Subcutaneous adipose tissue (tissue), 4 donors: ENCODE results near the gene SMG6. TPM values are rescaled to one million over a fixed set of nuclear protein-coding genes. Genes with fewer than 3 reads are reported as not detected.

Source experiments
- total RNA-seq, 4 donors: library from RNA; depleted of rRNA; stranded (reverse); fragments of >200 nt; gene quantifications; one replicate each; pipeline ENCODE4 v1.1.0, GENCODE V29; 2016
- TF ChIP-seq, protein P1 (sequence below): fragments of 450-650 bp; IDR thresholded peaks from one replicate; pipeline ENCODE4 v1.5.1; 2016; ENCODE audit warnings: low read depth, mild to moderate bottlenecking, control low read depth, antibody characterized with exemption, moderate library complexity

Gene SMG6
- total RNA-seq, 4 donors from 2014 or later, result 14.5 to 50.7 (median 19.4) TPM

DNA sequence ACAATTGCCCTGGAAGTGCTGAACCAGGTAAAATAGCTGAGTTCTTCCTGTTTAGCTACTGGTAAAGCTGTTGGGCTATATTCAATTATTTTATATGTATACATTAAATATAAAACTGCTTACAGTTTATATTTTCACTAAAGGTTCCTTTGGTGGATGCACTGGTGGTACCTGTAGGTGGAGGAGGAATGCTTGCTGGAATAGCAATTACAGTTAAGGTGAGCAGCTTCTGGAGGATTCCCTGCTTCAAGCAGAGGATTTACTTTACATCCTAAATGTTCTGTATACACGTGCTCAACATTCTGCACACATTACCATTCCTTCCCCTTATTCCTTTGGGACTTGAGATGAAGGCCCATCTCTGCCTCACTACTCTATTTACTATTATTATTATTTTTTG lies 17.8 kb upstream of the SMG6 start:
- TF ChIP-seq, protein P1, sequence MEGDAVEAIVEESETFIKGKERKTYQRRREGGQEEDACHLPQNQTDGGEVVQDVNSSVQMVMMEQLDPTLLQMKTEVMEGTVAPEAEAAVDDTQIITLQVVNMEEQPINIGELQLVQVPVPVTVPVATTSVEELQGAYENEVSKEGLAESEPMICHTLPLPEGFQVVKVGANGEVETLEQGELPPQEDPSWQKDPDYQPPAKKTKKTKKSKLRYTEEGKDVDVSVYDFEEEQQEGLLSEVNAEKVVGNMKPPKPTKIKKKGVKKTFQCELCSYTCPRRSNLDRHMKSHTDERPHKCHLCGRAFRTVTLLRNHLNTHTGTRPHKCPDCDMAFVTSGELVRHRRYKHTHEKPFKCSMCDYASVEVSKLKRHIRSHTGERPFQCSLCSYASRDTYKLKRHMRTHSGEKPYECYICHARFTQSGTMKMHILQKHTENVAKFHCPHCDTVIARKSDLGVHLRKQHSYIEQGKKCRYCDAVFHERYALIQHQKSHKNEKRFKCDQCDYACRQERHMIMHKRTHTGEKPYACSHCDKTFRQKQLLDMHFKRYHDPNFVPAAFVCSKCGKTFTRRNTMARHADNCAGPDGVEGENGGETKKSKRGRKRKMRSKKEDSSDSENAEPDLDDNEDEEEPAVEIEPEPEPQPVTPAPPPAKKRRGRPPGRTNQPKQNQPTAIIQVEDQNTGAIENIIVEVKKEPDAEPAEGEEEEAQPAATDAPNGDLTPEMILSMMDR, result no peak

DNA sequence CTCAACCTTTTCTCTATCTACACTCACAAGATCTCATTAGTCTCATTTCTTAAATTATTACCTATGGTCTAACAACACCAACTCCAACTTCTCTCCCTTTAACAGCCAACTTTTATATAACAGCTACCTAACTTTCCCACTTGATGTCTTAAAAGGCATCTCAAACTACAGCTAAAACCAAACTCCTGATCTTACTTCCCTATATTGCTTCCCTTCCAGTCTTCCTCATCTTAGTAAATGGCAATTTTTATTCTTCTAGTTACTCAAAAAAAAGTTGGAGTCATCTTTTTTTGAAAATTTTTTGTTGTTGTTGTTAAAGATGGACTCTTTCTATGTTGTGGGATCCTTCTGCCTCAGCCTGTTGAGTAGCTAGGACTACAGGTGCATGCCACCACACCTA lies 15.5 kb upstream of the SMG6 start:
- TF ChIP-seq, protein P1, result no peak

DNA sequence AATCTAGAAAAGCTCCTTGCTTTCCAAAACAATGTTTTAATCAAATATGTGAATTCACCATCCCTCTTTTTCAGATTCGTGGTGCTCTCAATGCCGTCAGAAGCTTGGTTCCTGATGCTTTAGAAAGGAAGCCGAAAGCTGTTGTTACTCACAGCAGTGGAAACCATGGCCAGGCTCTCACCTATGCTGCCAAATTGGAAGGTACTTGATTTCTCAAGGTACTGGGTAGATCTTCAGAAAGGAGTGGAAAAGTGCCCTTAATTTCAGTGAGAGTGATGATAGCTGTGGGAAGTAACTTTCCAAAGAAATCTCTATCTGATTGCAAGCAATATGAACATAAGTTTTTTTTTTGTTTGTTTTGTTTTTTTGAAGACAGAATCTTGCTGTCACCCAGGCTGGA lies 14.2 kb upstream of the SMG6 start:
- TF ChIP-seq, protein P1, result no peak

DNA sequence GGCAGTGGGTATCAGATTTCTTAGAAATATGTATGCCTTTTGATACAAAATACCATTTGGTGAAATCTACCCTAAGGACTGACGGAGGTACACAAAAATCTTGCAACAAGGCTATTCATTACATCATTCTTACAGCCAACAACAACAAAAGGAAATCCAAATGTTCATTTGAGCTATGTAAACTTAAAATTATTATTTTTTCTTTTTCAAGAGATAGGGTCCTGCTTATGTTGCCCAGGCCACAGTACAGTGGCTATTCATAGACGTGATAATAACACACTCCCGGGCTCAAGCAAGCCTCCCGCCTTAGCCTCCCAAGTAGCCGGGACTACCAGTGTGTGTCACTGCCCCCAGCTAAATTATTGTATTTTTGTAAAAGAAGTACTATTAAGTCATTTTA lies 9.2 kb upstream of the SMG6 start:
- TF ChIP-seq, protein P1, result no peak

DNA sequence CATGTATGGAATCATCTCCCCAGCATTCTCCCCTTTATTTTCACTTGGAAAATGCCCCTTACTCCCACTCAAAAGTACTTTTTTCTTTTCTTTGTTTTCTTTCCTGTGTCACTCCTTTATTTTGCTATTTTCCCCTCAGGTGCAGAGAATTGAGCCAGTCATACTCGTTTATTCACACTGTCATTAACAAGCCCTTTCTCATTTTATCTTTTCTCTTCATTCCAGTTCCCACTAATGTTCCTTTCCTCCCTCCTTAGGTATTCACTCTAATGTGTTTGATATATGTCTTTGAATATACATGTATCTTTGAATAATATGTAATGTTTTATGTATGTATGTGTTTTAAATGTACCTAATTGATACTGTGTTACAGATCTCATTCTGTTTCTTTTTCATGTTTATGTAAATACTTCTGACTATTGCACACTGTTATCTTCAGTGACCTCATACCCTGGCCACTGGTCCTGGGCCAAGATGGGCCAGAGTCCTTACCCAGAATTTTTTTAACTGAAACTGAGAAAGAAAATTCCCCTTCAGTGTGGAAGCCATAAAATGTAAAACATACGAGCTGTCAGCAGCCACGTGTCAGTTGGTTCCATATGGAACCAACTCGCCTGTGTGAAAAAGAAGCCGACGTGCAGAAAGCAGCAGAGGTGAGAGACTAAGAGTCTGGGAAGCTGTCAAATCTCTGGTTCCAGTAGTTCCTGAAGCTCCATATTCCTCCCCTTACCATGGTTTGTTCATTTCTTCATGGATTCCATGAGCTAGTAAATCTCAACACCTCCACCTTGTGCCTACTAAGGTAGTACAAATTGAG lies 6.0 kb upstream of the SMG6 start:
- TF ChIP-seq, protein P1, result no peak

DNA sequence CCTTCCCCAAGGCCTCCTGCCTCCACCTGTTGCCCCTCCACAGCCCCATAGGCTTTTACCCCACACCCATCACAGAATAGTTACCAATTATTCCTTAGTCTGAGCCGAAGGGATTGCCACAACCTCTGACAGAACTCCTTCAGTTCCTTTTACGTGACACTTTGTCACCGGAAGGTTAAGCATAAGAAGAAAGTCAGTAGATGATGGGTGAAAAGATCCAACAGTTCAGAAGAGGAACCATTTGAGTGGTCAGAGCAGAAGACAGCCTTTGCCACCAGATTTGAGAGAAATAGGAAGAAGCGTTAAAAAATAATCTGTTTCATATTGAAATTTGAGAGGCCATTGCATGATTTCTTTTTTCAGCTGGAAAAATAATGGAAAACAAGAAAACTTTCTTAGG lies 1.3 kb upstream of the SMG6 start:
- TF ChIP-seq, protein P1, result no peak

DNA sequence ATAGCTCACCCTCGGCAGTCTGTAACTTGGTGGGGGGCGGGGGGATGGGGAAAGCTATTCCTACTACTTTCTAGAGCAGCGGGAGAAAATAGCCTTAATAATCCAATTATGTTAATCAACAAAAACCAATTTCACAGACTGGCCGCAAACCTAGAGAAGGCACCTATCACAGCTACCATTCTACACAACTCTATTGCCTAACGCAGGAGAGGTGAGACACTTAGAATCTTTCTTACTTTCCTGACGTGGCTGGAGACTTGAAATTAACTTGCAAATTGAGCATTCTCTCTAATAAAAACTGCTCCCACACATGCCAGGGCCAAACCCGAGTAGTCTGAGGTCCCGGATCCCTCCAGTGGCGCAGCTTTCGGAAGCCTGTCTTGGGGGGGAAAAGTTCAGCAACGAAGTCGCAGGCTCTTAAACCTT lies 794 bp downstream of the SMG6 start:
- TF ChIP-seq, protein P1, result no peak
